GM21529 (cell line): Measurements from ENCODE around the gene COL6A3.
"Not testable (repeated sequence)": the region's sequence is repeated elsewhere in the genome, so short reads cannot be mapped to it uniquely, and the experiment has no call there.

ENCODE experiments used
- ATAC-seq: cut with Tn5 transposase; IDR thresholded peaks from one replicate; pipeline ENCODE4 v1.9.1; 2021; ENCODE audit not compliant: unreplicated experiment

COL6A3 gene

DNA sequence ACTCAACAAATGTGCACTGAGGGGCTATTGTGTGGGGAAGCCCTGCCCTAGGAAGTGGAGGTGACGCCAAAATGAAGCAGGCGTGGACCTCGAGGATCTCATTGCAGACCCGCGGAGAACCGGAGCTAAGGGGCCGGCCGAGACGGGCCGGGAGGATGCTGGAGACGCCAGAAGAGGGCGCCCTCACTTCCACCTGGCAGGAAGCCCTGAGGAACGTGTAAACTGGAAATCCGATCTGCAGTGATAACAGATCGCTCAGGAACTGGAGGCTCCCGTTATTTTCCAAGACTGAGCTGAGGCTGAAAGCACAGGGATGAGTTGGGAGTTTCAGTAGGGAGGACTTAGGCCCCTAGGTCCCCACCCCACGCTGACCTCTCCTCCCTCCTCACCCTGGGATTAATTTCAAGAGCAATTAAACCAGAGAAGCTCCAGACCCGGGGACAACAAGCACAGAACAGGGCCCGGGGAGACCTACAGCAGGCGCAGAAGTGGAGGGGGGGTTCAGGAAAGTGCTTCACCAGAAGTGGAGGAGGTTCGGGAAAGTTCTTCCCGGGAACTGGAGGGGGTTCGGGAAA is 7.7 kb upstream of the COL6A3 start:
- no peak for ATAC-seq

DNA sequence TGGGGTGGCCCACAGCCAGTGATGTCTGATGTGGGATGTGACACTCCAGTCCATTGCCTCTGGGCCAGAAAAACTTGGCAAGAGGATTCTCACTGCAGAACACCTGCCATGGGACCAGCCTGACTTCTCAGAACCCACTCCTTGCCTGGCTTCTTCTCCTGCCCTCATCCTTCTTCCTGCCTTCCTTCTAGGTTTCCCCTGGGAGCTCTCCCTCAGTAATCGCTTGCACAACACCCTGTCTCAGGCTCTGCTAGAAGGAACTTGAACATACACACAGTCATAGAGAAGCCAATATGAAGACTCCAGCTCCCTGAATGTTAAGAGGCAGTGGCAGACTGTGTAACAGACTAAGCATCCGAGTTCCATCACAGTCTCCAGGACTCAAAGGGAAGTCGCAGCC is 4.3 kb upstream of the COL6A3 start:
- no peak for ATAC-seq

GRCh38 chr2:237412988-237413776 is 782 bp downstream of the COL6A3 start:
- ATAC-seq, result no peak

- ATAC-seq, result no peak
Measured at GRCh38 chr2:237412646-237412987, 1.3 kb downstream of the COL6A3 start.

DNA sequence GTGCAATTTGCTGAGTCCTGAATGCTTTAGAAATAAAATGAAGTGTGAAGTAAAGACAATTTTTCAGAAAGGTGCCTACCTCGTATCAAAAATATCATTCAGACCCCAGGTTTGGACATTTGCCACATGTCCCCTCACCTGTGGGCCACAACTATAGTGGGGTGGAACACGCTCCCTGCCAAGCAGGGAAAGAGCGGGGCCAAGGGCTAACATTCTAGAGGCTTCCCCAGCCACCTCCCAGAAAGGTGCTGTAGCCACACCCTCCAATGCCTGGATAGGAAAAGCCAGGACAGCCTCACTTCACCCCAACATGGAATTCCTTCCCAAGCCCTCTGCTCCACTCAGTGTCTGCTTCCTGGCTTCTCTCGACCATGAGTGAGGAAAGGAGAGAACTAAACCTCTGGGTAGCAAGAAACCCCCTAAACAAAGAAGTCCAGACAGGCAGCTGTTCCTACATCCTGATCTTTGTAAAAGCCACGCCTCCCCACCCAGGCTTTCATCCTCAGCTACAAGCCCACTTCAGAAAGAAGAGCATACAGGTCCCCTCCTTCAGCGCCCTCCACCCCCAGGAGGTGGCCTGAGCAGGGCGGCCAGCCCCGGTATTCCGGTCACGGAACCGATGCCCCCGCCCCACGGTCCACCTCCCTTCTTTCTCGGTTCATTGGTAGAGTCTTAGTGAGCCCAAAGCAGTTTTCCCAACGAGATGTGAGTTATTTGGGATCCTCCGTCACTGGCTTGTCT is 2.1 kb downstream of the COL6A3 start:
- ATAC-seq, result no peak

GRCh38 chr2:237411092-237411601 is 2.8 kb downstream of the COL6A3 start:
- ATAC-seq, result no peak

GRCh38 chr2:237409263-237409662 is 4.7 kb downstream of the COL6A3 start:
- ATAC-seq, result not testable (repeated sequence)

DNA sequence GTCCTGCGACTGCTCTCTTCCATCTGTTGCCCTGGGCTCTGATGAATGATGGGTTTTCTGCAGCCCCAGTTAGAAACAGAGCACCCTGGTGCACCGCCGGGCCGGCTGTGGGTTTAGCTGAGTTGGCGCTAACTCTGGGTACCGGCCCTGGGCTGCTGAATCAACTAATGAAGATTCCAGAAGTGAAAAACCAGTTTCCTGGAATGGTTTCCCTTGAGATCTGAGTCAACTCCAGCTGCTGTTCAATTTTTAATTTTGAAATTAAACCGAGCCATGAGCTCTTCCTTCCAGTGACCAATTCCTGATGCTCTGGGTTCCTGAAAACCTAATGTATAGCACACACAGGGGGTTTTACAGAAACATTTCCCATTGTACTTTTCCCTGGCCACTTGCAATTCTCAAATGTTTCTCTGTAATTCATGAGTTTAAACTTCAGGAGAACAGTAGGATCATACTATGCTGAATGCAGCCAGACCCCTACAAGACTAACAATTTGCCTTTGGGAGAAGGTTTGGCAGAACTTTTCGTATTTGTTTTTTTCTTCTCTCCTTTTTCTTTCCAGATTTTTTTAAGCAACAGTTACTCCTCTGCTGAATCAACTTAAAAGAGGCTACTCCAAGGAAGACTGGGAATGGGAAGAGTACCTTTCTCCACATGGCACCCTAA is 5.5 kb downstream of the COL6A3 start:
- ATAC-seq, result no peak

GRCh38 chr2:237407700-237408099 is 6.3 kb downstream of the COL6A3 start:
- ATAC-seq, result no peak

- no peak for ATAC-seq
Measured at GRCh38 chr2:237406371-237406895, 7.5 kb downstream of the COL6A3 start.

DNA sequence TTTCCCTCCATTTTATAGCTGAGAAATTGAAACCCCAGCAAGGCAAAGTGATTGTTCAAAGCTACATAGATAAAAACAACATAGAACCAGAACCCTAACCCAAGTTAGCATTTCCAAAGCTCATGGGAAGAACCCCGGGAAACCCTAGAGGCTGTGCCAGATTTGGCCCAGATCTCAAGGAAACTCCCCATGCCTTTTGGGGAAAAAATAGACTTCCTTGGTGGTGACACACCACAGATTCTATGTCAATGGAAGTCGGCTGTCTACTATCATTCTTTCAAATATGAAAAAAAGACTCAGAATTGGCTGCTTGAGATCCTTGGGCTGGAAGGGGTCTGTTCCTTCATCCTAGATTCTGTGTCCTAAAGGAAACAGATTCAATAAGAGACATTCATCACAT is 8.4 kb downstream of the COL6A3 start:
- ATAC-seq, result no peak

DNA sequence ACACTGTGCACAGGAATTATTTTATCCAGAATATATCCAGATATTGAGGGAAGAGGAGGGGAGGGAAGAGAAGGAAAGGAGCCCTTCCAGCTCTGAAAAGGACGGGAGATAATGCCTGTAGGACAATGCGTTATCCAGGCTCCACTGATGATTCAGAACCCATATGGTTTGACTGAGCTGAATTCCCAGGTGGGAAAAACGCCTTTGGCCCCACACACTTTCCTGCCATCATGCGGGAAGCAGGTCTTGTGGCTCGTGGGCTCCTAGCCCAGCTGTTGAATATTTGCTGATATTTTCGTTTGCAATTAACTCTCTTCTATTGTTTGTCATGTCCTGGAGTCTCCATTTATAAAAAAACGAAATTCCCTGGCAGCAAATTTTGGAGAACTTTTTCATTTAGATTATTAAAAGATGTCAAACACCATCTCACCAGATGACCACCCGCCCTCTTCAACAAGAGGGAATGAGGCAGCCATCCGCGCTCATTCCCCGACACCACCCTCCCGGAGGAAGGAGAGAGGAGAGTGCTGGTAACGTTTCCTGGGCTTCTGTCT is 8.9 kb downstream of the COL6A3 start:
- ATAC-seq, result no peak

DNA sequence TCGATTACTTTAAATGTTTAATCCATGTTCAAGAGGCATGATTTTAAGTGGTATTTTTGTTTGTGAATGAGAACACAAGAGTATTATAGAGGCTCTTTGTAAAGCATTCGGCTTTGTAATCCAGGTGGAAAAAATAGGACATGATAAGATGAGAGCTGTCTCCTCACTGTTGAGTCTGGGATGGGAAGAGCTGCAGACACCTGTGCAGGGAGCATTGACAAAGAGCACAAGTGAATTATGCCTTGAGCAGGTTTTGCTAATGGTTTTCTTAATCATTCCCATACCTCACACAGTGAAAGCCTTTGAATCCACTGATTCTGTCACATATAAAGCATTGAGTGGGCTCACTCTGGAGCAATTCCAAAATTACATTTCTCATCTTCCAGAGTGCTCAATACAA is 9.6 kb downstream of the COL6A3 start:
- ATAC-seq, result no peak

- ATAC-seq, result no peak
Measured at GRCh38 chr2:237403024-237403882, 10.7 kb downstream of the COL6A3 start.

GRCh38 chr2:237400199-237400598 is 13.8 kb downstream of the COL6A3 start:
- ATAC-seq, result no peak

DNA sequence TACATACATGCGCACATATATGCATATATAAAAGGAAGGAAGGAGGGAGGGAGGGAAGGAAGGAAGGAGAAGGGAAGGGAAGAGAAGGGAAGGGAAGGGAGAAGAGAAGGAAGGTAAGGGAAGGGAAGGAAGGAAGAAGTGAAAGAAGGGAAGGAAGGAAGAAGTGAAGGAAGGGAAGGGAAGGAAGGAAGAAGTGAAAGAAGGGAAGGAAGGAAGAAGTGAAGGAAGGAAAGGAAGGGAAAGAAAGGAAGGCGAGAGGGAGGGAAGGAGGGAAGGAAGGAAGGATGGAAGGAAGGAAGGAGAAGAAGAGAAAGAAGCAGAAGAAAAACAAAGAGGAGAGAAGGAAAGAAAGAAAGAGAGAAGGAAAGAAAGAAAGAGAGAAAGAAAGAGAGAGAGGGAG is 16.9 kb downstream of the COL6A3 start:
- ATAC-seq, result no peak

- ATAC-seq, result no peak
Measured at GRCh38 chr2:237393523-237393922, 20.4 kb downstream of the COL6A3 start.

DNA sequence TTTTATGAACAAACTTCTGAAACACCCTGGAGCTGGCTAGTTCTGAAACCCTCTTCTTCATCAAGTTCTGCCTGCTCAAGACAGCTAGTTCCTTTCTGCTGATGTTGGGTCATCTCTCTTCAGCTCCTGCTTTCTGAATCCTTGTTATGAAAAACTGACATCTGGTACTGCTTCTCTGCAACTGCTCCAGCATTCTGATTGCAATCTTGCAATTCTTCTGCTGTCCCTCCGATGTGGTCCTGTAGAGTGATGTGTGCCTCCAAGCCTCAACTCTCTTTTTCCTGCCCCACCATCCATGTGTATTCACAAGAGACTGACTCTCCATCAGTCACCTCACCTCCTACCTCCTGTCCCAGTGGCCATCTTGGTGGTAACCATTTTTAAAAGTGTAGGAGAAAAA is 21.8 kb downstream of the COL6A3 start:
- ATAC-seq, result no peak

DNA sequence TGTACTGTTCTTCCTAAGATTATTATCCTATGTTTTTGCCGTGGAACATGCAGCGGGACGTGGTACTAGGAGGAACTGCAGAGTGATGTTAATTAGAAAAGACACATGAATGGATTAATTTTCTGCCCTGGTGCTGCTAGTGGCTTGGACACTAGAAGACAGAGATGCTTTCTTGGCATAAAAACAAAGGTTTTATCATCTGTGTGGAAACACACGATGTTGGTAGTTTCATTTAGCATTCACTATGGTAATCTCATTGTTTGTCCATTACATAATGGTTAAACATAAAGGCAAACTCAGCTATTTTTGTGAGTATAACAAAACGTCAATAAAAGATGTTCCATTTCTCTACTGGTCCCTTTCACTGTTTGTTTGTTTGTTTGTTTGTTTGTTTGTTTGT is 22.8 kb downstream of the COL6A3 start:
- ATAC-seq, result no peak

GRCh38 chr2:237390235-237390634 is 23.7 kb downstream of the COL6A3 start:
- no peak for ATAC-seq
